SK-N-SH treated with all-trans-retinoic acid at 6 μM for 48 hours (cell line): ENCODE results near the gene CCDC148.

Source experiments
- OSR1 ChIP-seq: fragments of 250-450 bp; sonication (Bioruptor Pico); IDR thresholded peaks from 2 replicates; pipeline ENCODE4 v1.8.0; 2022; ENCODE audit warnings: moderate library complexity, mild to moderate bottlenecking, inconsistent platforms
- PATZ1 ChIP-seq: fragments of 250-450 bp; sonication (Bioruptor Pico); IDR thresholded peaks from 2 replicates; pipeline ENCODE4 v1.8.0; 2020; ENCODE audit warnings: mild to moderate bottlenecking, moderate library complexity, borderline replicate concordance
- ZFP30 ChIP-seq: fragments of 450-650 bp; formaldehyde crosslinking; IDR thresholded peaks from 2 replicates; pipeline ENCODE4 v1.5.0; 2022; ENCODE audit warnings: mild to moderate bottlenecking, moderate library complexity

GRCh38 chr2:158486970-158487325, 30.4 kb upstream of the CCDC148 start:
- TF ChIP-seq ZFP30 (CRISPR knock-in tag), result no peak
- no peak for TF ChIP-seq OSR1 (CRISPR knock-in tag)
- no peak for TF ChIP-seq PATZ1 (CRISPR knock-in tag)
